Measurements from ENCODE around the gene PIM1. TPM values are rescaled to one million over a fixed set of nuclear protein-coding genes. Genes with fewer than 3 reads are reported as not detected.
A peak's percentile ranks its signal among the peaks of the same experiment; 100 is the strongest.

Gene PIM1
- total and polyA plus RNA-seq, 9 of the 15 experiments (the other 6 are each of a cell fraction or from before 2014, with no cell fraction given) = 19.0 to 789 (median 212) TPM

DNA sequence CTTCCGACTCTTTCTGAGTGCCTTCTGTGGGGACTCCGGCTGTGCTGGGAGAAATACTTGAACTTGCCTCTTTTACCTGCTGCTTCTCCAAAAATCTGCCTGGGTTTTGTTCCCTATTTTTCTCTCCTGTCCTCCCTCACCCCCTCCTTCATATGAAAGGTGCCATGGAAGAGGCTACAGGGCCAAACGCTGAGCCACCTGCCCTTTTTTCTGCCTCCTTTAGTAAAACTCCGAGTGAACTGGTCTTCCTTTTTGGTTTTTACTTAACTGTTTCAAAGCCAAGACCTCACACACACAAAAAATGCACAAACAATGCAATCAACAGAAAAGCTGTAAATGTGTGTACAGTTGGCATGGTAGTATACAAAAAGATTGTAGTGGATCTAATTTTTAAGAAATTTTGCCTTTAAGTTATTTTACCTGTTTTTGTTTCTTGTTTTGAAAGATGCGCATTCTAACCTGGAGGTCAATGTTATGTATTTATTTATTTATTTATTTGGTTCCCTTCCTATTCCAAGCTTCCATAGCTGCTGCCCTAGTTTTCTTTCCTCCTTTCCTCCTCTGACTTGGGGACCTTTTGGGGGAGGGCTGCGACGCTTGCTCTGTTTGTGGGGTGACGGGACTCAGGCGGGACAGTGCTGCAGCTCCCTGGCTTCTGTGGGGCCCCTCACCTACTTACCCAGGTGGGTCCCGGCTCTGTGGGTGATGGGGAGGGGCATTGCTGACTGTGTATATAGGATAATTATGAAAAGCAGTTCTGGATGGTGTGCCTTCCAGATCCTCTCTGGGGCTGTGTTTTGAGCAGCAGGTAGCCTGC is 4.8 kb downstream of the PIM1 start:
- H3K79me2 ChIP-seq (ENCODE audit: control insufficient read depth, insufficient read depth, low read length) = peaks cover 78% of the 10 kb centered on the region
- peaks cover 30% of the 10 kb centered on the region in 2 experiments for H3K4me1 ChIP-seq (replicated peaks in 1 of 2; ENCODE audit: control insufficient read depth in 2 of 2, insufficient read depth in 2 of 2, low read length in 2 of 2)
- in situ Hi-C loops (cut with MboI) = loop anchor here (5.0 to 10.0 kb wide), 3 partner anchors 33 to 150 kb away; no protein-coding TSS in a partner anchor
- WGBS (ENCODE audit: insufficient coverage, low coverage, missing lambda C conversion rate) = 5% methylated on average over 10 of the region's 10 CpGs
- DNase-seq (ENCODE audit: extremely low read depth in 1 of 4, low spot score in 3 of 4) = peak in 1 of 4 experiments; percentile 58
- intact Hi-C loops (cut with micrococcal nuclease) = loop anchor here (5.0 kb wide), 2 partner anchors 72 to 83 kb away; partner anchors contain the start of genes TBC1D22B and TMEM217
- no peak for FAIRE-seq
- BruUV-seq (replicated peaks) = TSS peak; percentile 31
- H3K9me1 ChIP-seq (ENCODE audit: control insufficient read depth, insufficient read depth, low read length) = no peaks in the 10 kb centered on the region
- H3K9ac ChIP-seq (ENCODE audit: insufficient read depth in 1 of 2, low read depth in 2 of 2, low read length in 2 of 2) = peak overlapping the region; percentile 87 to 98
- peaks cover 22% of the 10 kb centered on the region; the same call in 1 of the 2 replicates for H4K20me1 ChIP-seq (replicated peaks; ENCODE audit: control insufficient read depth, insufficient read depth, low read length)
- peak overlapping the region; percentile 82 for H3K27ac ChIP-seq (ENCODE audit: extremely low read depth, low read depth, low read length)
- H3K36me3 ChIP-seq (ENCODE audit: control insufficient read depth, insufficient read depth, low read length) = peaks cover 69% of the 10 kb centered on the region
- no peaks in the 10 kb centered on the region; the same call in 1 of the 2 replicates for H3K9me3 ChIP-seq (replicated peaks; ENCODE audit: control insufficient read depth, insufficient read depth, low read depth, low read length)
- ATAC-seq = no peak
- H2AFZ ChIP-seq (ENCODE audit: low read depth, low read length) = no peak overlapping the region
- ChIA-PET POLR2A (interaction anchor here (0.5 to 9.3 kb wide), 12 partner anchors 8 to 791 kb away, joined by 3 to 128 read pairs (median 8); no protein-coding TSS in a partner anchor), CTCF (ENCODE audit: low intra/inter-chr PET ratio) (interaction anchor here (0.5 to 5.6 kb wide), 3 partner anchors 9 to 146 kb away, joined by 3 to 77 read pairs (median 6); no protein-coding TSS in a partner anchor)
- peak overlapping the region; percentile 97 for H3K4me3 ChIP-seq
- H3K4me2 ChIP-seq (ENCODE audit: insufficient read depth, low read length) = peak overlapping the region; percentile 87
- no peaks in the 10 kb centered on the region for H3K27me3 ChIP-seq (ENCODE audit: control insufficient read depth in 2 of 2, insufficient read depth in 2 of 2, low read length in 2 of 2)
- TF ChIP-seq ZNF764 (CRISPR knock-in tag; IDR thresholded peaks at IDR 0.05; ENCODE audit: low read depth) (no peak), ZNF76 (CRISPR knock-in tag; IDR thresholded peaks at IDR 0.05; ENCODE audit: borderline replicate concordance) (no peak), CEBPG (CRISPR knock-in tag; IDR thresholded peaks at IDR 0.05) (no peak), CEBPG (tag; conservative IDR thresholded peaks at IDR 0.05 in 1 of 2, IDR thresholded peaks at IDR 0.05 in 1 of 2) (no peak), HNRNPUL1 (IDR thresholded peaks at IDR 0.05; ENCODE audit: low read length) (no peak), ZNF785 (CRISPR knock-in tag; IDR thresholded peaks at IDR 0.05) (no peak), MEIS2 (IDR thresholded peaks at IDR 0.05; ENCODE audit: partially characterized antibody) (no peak), JUNB (CRISPR knock-in tag; conservative IDR thresholded peaks at IDR 0.05) (no peak), ZNF23 (CRISPR knock-in tag; IDR thresholded peaks at IDR 0.05) (no peak)
- TF ChIP-seq, protein P1, sequence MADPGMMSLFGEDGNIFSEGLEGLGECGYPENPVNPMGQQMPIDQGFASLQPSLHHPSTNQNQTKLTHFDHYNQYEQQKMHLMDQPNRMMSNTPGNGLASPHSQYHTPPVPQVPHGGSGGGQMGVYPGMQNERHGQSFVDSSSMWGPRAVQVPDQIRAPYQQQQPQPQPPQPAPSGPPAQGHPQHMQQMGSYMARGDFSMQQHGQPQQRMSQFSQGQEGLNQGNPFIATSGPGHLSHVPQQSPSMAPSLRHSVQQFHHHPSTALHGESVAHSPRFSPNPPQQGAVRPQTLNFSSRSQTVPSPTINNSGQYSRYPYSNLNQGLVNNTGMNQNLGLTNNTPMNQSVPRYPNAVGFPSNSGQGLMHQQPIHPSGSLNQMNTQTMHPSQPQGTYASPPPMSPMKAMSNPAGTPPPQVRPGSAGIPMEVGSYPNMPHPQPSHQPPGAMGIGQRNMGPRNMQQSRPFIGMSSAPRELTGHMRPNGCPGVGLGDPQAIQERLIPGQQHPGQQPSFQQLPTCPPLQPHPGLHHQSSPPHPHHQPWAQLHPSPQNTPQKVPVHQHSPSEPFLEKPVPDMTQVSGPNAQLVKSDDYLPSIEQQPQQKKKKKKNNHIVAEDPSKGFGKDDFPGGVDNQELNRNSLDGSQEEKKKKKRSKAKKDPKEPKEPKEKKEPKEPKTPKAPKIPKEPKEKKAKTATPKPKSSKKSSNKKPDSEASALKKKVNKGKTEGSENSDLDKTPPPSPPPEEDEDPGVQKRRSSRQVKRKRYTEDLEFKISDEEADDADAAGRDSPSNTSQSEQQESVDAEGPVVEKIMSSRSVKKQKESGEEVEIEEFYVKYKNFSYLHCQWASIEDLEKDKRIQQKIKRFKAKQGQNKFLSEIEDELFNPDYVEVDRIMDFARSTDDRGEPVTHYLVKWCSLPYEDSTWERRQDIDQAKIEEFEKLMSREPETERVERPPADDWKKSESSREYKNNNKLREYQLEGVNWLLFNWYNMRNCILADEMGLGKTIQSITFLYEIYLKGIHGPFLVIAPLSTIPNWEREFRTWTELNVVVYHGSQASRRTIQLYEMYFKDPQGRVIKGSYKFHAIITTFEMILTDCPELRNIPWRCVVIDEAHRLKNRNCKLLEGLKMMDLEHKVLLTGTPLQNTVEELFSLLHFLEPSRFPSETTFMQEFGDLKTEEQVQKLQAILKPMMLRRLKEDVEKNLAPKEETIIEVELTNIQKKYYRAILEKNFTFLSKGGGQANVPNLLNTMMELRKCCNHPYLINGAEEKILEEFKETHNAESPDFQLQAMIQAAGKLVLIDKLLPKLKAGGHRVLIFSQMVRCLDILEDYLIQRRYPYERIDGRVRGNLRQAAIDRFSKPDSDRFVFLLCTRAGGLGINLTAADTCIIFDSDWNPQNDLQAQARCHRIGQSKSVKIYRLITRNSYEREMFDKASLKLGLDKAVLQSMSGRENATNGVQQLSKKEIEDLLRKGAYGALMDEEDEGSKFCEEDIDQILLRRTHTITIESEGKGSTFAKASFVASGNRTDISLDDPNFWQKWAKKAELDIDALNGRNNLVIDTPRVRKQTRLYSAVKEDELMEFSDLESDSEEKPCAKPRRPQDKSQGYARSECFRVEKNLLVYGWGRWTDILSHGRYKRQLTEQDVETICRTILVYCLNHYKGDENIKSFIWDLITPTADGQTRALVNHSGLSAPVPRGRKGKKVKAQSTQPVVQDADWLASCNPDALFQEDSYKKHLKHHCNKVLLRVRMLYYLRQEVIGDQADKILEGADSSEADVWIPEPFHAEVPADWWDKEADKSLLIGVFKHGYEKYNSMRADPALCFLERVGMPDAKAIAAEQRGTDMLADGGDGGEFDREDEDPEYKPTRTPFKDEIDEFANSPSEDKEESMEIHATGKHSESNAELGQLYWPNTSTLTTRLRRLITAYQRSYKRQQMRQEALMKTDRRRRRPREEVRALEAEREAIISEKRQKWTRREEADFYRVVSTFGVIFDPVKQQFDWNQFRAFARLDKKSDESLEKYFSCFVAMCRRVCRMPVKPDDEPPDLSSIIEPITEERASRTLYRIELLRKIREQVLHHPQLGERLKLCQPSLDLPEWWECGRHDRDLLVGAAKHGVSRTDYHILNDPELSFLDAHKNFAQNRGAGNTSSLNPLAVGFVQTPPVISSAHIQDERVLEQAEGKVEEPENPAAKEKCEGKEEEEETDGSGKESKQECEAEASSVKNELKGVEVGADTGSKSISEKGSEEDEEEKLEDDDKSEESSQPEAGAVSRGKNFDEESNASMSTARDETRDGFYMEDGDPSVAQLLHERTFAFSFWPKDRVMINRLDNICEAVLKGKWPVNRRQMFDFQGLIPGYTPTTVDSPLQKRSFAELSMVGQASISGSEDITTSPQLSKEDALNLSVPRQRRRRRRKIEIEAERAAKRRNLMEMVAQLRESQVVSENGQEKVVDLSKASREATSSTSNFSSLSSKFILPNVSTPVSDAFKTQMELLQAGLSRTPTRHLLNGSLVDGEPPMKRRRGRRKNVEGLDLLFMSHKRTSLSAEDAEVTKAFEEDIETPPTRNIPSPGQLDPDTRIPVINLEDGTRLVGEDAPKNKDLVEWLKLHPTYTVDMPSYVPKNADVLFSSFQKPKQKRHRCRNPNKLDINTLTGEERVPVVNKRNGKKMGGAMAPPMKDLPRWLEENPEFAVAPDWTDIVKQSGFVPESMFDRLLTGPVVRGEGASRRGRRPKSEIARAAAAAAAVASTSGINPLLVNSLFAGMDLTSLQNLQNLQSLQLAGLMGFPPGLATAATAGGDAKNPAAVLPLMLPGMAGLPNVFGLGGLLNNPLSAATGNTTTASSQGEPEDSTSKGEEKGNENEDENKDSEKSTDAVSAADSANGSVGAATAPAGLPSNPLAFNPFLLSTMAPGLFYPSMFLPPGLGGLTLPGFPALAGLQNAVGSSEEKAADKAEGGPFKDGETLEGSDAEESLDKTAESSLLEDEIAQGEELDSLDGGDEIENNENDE (IDR thresholded peaks at IDR 0.05; ENCODE audit: low read depth, low read length) = no peak
